ENCODE measurements around the gene MARVELD2.
"Not testable (repeated sequence)": the region's sequence is repeated elsewhere in the genome, so short reads cannot be mapped to it uniquely, and the experiment has no call there.

MARVELD2 gene, protein sequence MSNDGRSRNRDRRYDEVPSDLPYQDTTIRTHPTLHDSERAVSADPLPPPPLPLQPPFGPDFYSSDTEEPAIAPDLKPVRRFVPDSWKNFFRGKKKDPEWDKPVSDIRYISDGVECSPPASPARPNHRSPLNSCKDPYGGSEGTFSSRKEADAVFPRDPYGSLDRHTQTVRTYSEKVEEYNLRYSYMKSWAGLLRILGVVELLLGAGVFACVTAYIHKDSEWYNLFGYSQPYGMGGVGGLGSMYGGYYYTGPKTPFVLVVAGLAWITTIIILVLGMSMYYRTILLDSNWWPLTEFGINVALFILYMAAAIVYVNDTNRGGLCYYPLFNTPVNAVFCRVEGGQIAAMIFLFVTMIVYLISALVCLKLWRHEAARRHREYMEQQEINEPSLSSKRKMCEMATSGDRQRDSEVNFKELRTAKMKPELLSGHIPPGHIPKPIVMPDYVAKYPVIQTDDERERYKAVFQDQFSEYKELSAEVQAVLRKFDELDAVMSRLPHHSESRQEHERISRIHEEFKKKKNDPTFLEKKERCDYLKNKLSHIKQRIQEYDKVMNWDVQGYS

DNA sequence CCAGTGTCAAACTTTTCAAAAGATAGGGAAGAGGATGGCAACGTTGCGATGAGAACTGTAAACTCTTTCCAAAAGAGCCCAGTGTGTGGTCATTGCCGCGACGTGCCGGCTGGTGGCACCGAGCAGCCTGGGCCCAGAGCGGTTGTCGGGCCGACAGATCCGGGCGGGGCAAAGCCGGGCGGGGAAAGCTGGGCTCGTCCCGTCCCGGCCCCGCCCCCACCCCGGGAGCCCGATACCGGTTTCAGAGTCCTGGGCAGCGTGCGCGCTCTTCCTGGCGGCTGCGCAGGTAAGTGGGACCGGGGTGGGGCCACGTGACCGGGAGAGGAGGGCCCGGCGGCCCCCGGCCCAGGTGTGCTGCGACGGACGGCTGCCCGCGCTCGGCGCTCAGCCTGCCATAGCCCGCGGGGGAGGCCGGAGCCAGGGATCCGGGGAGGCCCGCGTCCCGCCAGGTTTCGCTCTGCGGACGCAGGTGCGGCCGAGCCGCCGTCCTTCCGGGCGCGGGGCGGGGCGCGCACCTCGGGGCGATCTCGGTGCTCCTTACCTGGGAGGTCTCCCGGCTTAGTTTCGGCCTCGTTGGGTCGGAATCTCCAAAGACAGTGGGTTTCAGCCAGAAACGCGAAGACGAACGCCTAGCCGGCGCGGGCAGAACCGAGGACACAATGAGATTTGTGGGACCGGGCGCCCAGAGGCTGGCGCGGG, at the start of gene MARVELD2:
TSS of gene MARVELD2 (plus strand) at position 232 of the 699 bp plus-strand sequence. CDS start 4,270 bp downstream, outside the sequence.
- peak; percentile 4 to 7 for DNase-seq (ENCODE audit: low read depth in 2 of 2)

DNA sequence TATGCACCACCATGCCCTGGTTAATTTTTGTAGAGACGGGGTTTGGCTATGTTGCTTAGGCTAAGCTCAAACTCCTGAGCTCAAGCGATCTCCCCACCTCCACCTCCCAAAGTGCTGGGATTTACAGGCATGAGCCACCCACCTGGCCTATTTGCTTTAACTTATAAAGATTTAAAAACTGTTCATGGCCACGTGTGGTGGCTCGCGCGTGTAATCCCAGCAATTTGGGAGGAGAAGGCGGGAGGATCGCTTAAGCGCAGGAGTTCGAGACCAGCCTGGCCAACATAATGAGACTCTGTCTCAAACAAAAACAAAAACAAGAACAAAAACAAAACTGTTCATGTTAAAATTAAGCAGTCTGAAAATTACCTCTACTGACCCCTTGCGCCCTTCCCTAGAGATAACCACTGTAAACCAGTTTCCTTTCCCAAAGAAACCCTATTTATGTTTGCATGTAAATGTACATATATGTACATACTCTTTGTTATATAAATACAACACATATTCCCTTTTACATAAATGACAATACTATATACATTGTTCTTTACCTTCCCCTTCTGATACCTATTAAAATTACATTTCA, 47.1 kb upstream of the MARVELD2 start:
- DNase-seq (ENCODE audit: low read depth in 2 of 2) = no peak

DNA sequence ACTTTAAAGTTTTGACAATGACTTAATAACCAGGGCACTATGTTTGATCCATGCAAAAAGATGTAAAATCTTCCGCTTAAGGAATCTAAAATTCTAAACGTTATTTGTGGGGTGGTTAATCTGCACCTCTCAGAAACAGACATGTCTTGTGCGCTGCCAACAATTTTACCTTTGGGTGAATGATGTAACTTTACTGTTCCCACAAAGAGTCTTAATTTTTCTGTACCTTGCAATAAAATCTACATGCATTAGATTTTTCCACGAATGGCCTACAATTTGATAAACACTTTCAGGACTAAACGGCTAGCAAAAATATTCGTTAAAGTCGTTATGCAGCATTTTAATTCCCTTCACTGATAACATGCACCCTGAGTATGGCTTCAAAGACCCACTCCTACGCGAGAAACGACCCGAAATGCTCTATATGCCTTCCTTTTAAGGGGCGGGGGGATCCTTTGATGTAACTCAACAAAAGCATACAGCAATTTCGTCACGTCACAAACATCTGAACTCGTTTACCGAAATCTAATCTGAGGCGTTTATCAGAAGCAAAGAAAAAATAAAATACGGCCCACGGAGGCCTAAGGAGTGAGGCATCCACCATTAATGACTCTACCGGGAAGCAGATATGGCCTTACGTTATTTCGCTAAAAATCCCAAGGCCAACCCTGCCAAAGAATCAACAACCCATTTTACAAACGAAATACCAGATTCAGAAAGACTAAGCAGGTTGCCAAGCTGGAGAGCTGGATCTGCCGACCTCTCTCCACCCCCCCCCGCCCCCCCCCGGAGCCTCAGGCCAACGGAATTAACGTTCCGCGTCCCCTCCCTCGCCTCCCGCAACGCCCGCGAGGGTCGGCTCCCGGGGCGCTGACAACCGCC, 46.2 kb upstream of the MARVELD2 start:
- peak in 1 of 2 donors; percentile 10 for DNase-seq (ENCODE audit: low read depth in 2 of 2)

DNA sequence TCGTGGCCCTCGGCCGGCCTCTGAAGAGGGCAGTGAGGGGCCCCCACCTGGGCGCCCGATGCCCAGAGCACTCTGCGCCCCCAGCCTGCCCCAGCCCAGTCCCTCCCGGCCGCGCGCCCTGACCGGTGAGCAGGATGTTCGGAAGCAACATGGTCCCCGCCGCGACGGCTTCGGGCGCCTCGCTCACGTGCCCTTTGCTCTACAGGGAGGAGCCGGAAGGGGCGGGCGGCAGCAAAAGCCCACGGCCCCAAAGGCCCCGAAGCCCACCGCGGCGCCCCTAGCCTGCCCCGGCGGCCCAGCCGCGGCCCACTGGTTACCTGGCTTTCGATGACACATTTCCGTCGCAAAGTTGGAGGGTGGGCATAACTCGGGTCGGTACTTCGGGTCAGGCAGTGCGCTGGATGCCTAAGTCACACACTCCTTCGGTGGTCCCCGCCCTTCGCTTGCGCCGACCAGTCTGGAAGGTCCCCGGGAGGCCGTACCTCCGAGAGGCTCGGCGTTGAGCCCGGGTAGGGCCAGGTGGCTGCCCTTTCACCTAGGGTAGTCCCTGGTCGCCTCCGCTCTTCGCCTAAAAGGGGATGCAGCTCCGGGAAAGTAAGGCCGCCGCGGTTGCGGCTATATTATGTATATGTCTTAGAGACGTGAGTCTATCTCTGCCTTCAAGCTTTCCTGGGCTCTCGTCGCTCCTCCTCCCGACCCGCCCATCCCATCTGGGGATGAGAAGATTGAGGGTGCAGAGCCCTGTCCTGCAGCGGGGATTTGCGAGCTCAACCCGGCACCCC, 45.4 kb upstream of the MARVELD2 start, which contains the start of the genes AK6, RAD17 and TAF9:
TSS of gene AK6 (minus strand) at position 181 of the 782 bp plus-strand sequence. CDS start at position 151, 30 bp downstream.
TSS of gene RAD17 (plus strand) at position 479 of the 782 bp plus-strand sequence. CDS start 2,391 bp downstream, outside the sequence.
TSS of gene TAF9 (minus strand) at position 181 of the 782 bp plus-strand sequence. CDS start 3,783 bp downstream, outside the sequence.
- DNase-seq (ENCODE audit: low read depth in 2 of 2) = peak; percentile 85 to 87

DNA sequence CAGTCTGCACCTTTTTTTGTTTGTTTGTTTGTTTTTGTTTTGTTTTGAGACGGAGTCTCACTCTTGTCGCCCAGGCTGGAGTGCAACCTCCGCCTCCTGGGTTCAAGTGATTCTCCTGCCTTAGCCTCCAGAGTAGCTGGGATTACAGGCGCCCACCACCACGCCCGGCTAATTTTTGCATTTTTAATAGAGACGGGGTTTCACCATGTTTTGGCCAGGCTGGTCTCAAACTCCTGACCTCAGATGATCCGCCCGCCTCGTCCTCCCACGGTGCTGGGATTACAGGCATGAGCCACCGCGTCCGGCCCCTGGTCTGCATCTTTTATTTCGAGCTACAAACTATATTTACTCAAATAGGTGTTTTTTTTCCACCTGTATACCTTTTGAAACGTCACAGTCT, 44.6 kb upstream of the MARVELD2 start:
- not testable (repeated sequence) for DNase-seq (ENCODE audit: low read depth in 2 of 2)

DNA sequence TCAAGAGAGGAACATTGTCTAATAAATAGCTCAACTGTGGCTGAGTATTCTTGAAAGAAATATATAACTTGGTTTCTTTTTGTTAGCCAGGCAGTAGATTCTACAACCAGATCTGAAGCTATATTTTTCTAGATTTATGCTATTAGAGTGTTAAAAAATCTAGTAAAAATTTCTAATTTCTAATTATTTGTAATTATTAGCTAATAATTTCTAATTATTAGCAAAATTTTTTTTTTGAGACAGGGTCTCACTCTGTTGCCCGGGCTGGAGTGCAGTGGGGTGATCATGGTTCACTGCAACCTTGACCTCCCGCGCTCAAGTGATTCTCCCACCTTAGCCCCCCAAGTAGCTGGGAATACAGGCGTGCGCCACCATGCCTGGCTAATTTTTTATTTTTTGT, 42.5 kb upstream of the MARVELD2 start:
- no peak for DNase-seq (ENCODE audit: low read depth in 2 of 2)

DNA sequence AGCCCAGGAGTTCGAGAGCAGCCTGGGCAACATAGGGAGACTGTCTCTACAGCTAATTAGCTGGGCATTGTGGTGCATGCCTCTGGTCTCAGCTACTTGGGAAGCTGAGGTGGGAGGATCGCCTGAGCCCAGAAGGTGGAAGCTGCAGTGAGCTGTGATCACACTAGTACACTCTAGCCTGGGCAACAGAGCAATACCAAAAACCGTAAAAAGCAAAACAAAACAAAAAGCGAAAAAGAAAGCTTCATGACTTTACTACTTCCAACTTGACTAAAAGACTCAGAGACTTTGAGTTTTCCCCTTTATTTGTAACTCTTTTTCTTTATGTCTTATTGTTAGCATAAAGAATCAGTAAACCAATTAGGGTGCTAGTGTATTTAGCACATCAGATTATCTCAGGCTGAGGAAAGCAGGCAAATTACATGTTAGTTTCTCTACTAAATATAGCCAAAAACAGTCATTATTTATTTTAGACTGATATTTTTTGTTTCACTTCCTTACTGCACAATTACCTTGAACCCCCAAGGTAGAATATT, 39.9 kb upstream of the MARVELD2 start:
- no peak for DNase-seq (ENCODE audit: low read depth in 2 of 2)

DNA sequence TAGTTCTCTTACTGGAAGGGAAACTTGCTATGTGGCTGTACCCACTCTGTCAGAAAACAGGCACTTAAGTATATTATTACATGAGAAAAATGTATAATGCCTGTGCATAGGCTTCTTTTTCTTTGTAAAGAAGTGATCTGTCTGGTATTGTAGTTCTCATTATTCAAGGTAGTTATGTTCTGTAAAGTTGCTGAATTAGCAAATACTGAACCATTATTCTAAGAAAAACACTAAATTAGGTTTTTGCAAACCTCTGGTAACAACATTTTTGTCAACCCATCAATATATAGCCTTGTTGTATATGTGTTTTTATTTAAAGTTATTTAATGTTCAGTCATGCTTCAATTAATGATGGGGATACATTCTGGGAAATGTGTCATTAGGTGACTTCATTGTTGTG, 36.5 kb upstream of the MARVELD2 start:
- DNase-seq (ENCODE audit: low read depth in 2 of 2) = no peak

DNA sequence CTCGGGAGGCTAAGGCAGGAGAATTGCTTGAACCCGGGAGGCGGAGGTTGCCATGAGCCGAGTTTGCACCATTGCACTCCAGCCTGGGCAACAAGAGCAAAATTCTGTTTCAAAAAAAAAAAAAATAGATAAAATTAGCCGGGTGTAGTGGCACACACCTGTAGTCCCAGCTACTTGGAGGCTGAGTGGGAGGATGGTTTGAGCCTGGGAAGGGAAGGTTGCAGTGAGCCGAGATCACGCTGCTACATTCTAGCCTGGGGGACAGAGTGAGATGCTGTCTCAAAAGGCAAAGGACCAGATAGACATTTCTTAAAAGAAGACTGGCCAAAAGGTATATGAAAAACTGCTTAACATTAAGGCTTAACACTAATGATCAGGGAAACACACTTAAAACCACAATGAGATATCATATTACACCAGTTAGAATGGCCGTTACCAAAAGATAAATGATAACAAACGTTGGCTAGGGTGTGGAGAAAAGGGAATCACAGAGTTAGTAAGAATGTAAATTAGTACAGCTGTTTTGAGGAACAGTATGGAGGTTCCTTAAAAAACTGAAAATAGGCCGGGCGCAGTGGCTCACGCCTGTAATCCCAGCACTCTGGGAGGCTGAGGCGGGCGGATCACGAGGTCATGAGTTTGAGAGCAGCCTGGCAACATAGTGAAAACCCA, 10.1 kb upstream of the MARVELD2 start:
- no peak for DNase-seq (ENCODE audit: low read depth in 2 of 2)

DNA sequence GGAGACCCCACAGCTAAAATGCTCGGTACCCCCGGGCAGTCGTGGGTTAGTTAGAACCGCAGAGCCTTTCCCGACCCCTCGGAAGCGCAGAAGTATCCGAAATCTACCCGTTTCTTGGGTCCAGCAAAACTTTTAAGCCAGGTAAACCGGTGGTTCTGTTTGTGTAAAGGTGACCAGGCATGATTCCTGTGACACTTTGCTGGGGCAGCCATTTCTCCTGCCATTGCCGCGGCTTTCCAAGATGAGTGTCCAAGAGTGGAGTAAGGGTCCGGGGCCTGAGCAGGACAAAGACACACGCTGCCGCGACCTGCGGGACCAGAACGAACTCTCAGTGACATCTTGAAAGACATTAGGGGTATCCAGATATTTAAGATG, 655 bp downstream of the MARVELD2 start:
- DNase-seq (ENCODE audit: low read depth in 2 of 2) = no peak

DNA sequence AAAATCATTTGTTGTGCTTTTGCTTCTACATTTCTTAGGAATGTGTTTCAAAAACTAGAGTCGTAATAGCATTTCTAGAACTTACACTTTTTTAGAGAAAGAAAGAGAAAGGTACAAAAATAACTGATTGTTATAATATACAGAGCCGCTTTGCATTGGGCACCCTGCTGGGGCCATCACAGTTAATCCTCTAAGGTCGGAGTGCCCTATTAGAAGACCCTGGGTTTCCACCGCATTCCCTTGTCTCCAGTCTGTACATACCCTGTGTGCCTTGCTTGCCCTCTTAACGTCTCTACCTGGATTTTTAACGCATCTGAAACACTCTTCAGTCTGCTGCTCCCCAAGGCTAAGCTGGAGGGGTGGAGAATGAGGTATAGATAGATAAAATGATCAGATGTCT, 1.3 kb downstream of the MARVELD2 start:
- DNase-seq (ENCODE audit: low read depth in 2 of 2) = no peak

DNA sequence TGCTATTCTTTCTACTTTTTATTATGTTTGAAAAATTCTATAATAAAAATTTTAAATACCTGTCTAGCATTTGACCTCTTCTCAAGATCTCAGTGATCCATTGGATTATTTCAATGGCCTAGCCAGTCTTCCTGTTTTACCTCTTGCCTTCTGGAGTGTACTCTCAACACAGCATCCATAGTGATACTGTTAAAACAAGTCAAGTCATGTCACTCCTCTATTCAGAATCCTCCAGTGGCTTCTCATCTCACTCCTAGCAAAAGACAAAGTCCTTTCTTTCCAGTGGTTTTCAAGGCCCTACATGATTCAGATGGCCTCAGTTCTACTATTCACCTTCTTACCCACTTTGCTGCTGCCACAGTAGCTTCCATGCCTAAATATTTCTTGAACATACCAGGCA, 1.8 kb downstream of the MARVELD2 start:
- DNase-seq (ENCODE audit: low read depth in 2 of 2) = no peak

DNA sequence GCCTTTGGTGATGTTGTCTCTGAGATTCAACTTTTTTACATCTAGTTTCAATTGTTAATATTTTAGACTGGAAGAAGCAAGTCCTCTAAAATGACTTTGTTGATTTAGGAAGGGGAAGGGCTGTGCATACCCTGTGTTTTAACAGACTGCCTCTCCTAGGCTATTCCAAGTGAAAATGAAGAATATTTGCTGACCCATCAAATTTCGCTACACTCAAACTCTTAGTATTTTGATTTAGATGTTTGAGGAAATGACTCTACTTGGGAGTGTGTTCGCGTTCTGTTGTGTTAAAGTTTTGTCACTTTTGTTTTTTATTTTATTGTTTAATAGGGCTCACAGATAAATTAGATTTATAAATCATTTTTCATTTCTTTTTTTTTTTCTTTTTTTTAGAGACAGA, 3.6 kb downstream of the MARVELD2 start:
- no peak for DNase-seq (ENCODE audit: low read depth in 2 of 2)

DNA sequence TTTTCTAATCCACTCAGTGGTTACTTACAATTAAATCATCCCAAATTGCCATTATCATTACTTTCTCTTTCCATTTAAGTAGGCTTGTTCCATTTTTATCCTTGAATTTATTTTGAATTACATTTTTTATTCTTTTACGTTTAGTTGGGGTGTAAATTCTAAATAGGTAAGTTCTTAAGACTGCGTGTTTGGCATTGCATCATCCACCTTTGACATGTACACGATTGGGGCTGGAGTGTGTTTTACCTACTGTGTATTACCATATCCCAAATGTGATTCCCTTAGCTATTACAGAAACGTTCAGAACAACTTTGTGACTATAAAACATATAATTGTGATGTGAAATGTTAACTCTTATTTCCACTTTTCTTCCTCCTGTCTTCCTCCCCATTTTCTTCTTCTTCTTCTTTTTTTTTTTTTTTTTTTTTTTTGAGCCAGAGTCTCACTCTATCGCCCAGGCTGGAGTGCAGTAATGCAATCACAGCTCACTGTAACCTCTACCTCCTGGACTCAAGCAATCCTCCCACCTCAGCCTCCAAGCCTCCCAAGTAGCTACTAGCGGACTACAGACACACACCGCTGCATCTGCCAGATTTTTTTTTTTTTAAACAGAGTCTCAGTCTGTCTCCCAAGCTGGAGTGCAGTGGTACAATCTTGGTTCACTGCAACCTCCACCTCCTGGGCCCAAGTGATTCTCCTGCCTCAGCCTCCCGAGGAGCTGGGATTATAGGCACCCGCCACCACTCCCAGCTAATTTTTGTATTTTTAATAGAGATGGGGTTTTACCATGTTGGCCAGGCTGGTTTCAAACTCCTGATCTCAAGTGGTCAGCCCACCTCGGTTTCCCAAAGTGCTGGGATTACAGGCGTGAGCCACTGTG, 16.7 kb downstream of the MARVELD2 start:
- no peak for DNase-seq (ENCODE audit: low read depth in 2 of 2)

DNA sequence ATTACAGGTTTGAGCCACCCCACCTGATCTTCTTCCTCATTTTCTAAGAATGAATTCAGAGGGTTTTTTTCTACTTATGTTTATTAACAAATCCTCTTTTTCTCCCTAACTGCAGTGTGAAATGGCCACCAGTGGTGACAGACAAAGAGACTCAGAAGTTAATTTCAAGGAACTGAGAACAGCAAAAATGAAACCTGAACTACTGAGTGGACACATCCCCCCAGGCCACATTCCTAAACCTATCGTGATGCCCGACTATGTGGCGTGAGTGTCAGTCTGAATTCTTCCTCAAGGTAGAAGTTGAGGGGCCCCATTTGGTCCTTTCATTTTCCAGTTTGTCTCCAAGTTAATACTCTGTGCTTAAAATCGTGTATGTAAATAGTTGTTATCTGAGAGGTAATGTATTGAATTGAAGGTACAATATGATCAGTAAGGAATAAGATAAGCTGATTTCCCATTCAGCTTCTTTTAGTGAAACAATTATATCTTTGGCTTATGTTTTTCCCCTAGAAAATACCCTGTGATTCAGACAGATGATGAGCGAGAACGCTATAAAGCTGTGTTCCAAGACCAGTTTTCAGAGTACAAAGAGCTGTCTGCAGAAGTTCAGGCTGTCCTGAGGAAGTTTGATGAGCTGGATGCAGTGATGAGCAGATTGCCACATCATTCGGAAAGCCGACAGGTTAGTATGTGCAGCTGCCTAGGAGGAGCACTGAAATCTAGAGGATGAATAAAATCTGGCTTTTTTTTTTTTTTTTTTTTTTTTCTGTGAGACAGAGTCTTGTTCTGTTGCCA, 17.7 kb downstream of the MARVELD2 start:
- DNase-seq (ENCODE audit: low read depth in 2 of 2) = no peak

DNA sequence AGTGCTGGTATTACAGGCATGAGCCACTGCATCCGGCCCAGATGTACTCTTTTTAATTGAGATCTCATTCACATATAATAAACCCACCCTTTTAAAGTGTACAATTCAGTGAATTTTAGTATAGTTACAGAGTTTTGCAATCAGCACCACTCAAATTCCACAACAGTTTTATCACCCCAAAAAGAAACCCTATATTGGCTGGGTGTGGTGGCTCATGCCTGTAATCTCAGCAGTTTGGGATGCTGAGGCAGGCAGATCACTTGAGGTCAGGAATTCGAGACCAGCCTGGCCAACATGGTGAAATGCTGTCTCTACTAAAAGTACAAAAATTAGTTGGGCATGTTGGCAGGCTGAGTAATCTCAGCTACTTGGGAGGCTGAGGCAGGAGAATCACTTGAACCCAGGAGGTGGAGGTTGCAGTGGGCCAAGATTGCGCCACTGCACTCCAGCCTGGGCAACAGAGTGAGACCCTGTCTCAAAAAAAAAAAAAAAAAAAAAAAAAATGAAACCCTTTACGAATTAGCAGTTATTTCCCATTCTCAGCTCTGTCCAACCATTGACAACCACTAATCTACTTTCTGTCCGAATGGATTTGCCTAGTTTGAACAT, 20.5 kb downstream of the MARVELD2 start:
- not testable (repeated sequence) for DNase-seq (ENCODE audit: low read depth in 2 of 2)

DNA sequence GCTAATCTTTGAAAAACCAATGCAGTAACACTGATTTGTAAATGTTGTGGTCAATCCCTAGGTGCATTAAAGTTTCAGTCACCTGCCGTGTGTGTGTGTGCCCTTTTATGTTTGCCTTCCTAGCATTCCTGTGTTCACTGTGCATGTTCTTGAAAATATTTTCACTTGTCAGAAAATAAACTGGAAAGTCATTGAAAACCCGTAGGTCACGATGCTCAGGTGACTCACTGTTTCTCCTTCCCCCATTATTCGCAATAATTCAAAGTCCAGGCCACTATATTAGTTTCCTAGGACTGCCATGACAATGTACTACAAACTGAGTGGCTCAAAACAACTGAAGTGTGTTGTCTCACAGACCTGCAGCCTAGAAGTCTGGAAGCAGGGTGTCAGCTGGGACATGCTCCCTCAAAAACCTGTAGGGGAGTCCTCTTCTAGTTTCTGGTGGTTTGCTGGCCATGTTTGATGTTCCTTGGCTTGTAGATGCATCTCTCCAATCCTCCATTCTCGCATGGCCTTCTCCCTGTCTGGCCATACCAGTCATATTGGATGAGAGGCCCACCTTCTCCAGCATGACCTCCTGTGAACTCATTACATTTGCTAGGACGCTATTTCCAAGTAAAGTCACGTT, 29.3 kb downstream of the MARVELD2 start:
- DNase-seq (ENCODE audit: low read depth in 2 of 2) = no peak

Measured in stimulated activated CD8-positive, alpha-beta memory T cell treated with anti-CD3 and anti-CD28 coated beads, Interleukin-15, amount 100 ng/mL, for 4 hours (primary cell).